ENCODE results near the gene DNER. TPM values are rescaled to one million over a fixed set of nuclear protein-coding genes. Genes with fewer than 3 reads are reported as not detected.

The DNER gene
- total and polyA plus RNA-seq, 4 donors: 0.01 TPM; not detected in 3

DNA sequence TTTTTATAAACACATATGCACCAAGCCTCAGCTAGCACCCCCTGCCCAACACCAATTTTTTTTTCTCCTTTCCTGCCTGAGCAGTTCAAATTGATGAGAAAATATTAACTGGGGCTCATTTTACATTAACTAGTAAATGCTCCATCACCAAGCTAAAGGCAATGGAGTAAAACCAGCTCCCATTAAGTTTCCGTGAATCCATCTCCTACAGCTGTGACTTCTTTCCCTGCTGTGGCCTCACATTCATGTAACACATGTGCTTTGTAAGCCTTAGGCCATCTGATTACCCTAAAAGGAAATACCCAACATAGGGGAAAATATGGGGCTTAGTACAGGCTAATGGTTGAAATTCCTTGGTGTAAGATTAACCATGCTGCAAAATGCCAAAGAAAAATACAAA is 60.8 kb downstream of the DNER start:
- no peaks in the 10 kb centered on the region for H3K4me1 ChIP-seq (ENCODE audit: control insufficient read depth in 4 of 4, insufficient read depth in 4 of 4, low read length in 3 of 4)
- H3K9ac ChIP-seq (ENCODE audit: low read depth in 1 of 2, low read length in 2 of 2): no peak overlapping the region
- H3K4me3 ChIP-seq (ENCODE audit: low read depth in 1 of 3, low read length in 3 of 3): no peak overlapping the region
- no peaks in the 10 kb centered on the region for H3K27me3 ChIP-seq (ENCODE audit: control insufficient read depth in 4 of 4, insufficient read depth in 4 of 4, low read length in 3 of 4)
- H3K27ac ChIP-seq (ENCODE audit: low read depth in 1 of 2, low read length in 2 of 2): no peak overlapping the region
- no peaks in the 10 kb centered on the region for H3K9me3 ChIP-seq (ENCODE audit: control insufficient read depth in 4 of 4, low read length in 3 of 4)
- 85% methylated on average over 1 of the region's 1 CpG for WGBS
- TF ChIP-seq RAD21 (IDR thresholded peaks at IDR 0.05): no peak
- TF ChIP-seq GABPA (IDR thresholded peaks at IDR 0.05 in 1 of 2, conservative IDR thresholded peaks at IDR 0.05 in 1 of 2): no peak
- TF ChIP-seq, protein P1, sequence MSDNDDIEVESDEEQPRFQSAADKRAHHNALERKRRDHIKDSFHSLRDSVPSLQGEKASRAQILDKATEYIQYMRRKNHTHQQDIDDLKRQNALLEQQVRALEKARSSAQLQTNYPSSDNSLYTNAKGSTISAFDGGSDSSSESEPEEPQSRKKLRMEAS (IDR thresholded peaks at IDR 0.05): no peak
- TF ChIP-seq HNF4G (IDR thresholded peaks at IDR 0.05): no peak
- TF ChIP-seq, protein P2, sequence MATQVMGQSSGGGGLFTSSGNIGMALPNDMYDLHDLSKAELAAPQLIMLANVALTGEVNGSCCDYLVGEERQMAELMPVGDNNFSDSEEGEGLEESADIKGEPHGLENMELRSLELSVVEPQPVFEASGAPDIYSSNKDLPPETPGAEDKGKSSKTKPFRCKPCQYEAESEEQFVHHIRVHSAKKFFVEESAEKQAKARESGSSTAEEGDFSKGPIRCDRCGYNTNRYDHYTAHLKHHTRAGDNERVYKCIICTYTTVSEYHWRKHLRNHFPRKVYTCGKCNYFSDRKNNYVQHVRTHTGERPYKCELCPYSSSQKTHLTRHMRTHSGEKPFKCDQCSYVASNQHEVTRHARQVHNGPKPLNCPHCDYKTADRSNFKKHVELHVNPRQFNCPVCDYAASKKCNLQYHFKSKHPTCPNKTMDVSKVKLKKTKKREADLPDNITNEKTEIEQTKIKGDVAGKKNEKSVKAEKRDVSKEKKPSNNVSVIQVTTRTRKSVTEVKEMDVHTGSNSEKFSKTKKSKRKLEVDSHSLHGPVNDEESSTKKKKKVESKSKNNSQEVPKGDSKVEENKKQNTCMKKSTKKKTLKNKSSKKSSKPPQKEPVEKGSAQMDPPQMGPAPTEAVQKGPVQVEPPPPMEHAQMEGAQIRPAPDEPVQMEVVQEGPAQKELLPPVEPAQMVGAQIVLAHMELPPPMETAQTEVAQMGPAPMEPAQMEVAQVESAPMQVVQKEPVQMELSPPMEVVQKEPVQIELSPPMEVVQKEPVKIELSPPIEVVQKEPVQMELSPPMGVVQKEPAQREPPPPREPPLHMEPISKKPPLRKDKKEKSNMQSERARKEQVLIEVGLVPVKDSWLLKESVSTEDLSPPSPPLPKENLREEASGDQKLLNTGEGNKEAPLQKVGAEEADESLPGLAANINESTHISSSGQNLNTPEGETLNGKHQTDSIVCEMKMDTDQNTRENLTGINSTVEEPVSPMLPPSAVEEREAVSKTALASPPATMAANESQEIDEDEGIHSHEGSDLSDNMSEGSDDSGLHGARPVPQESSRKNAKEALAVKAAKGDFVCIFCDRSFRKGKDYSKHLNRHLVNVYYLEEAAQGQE (IDR thresholded peaks at IDR 0.05): no peak
- no peak for DNase-seq (ENCODE audit: low spot score)
- no peaks in the 10 kb centered on the region for H3K36me3 ChIP-seq (ENCODE audit: control insufficient read depth in 4 of 4, insufficient read depth in 3 of 4, low read depth in 1 of 4, low read length in 3 of 4)

DNA sequence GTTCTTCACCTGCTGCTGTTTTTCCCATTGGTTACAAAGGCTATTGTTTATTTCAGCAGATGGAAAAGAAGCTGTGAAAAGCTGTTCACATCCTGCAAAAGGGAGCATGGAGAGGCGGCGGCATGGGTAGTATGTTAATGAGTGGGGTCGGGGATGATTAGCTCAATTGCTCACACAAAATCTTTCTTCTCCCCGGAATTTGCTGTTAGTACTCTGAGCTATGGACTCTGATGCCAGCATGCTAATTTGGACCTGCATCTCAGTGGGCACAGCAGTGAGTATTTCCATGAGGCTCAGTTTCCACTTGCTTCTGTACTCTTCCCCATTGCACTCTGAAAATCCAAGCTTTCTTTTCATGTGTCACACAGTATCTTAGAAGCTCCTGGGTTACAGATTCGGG is 61.6 kb downstream of the DNER start:
- H3K27ac ChIP-seq (ENCODE audit: low read depth in 1 of 2, low read length in 2 of 2): no peak overlapping the region
- WGBS: 79% methylated on average over 5 of the region's 5 CpGs
- no peak overlapping the region for H3K4me3 ChIP-seq (ENCODE audit: low read depth in 1 of 3, low read length in 3 of 3)
- H3K9ac ChIP-seq (ENCODE audit: low read depth in 1 of 2, low read length in 2 of 2): no peak overlapping the region
- H3K36me3 ChIP-seq (ENCODE audit: control insufficient read depth in 4 of 4, insufficient read depth in 3 of 4, low read depth in 1 of 4, low read length in 3 of 4): no peaks in the 10 kb centered on the region
- no peak for TF ChIP-seq TAF1 (conservative IDR thresholded peaks at IDR 0.05)
- TF ChIP-seq GABPA (IDR thresholded peaks at IDR 0.05 in 1 of 2, conservative IDR thresholded peaks at IDR 0.05 in 1 of 2): no peak
- TF ChIP-seq, protein P1 (IDR thresholded peaks at IDR 0.05): no peak
- no peak for TF ChIP-seq FOXA1 (IDR thresholded peaks at IDR 0.05)
- TF ChIP-seq HNF4A (conservative IDR thresholded peaks at IDR 0.05): no peak
- TF ChIP-seq, protein P2 (IDR thresholded peaks at IDR 0.05): no peak
- no peaks in the 10 kb centered on the region for H3K4me1 ChIP-seq (ENCODE audit: control insufficient read depth in 4 of 4, insufficient read depth in 4 of 4, low read length in 3 of 4)
- H3K27me3 ChIP-seq (ENCODE audit: control insufficient read depth in 4 of 4, insufficient read depth in 4 of 4, low read length in 3 of 4): no peaks in the 10 kb centered on the region
- no peaks in the 10 kb centered on the region for H3K9me3 ChIP-seq (ENCODE audit: control insufficient read depth in 4 of 4, low read length in 3 of 4)
- no peak for DNase-seq (ENCODE audit: low spot score)

DNA sequence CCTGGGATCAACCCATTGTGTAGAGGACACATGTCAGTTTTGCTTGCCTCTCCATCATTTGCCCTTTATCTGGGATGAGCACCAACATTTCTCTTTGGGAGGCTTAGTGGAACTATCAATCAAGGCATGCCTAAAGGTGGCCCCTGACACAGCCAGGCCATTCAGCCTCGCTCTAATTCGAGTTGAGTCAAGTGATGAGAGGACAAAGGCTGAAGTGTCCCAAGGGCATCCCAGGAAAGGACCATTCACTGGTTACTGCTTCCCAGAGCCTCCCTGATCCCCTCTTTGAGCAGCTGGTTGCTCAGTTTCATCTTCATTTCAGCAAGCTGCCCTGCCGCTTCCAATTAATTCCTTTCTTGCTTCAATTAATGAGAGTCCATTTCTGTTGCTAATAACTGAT is 63.5 kb downstream of the DNER start:
- H3K4me1 ChIP-seq (ENCODE audit: control insufficient read depth in 4 of 4, insufficient read depth in 4 of 4, low read length in 3 of 4): no peaks in the 10 kb centered on the region
- 74% methylated on average over 3 of the region's 3 CpGs for WGBS
- no peak overlapping the region for H3K9ac ChIP-seq (ENCODE audit: low read depth in 1 of 2, low read length in 2 of 2)
- TF ChIP-seq, protein P1 (IDR thresholded peaks at IDR 0.05): no peak
- TF ChIP-seq EGR1 (IDR thresholded peaks at IDR 0.05; ENCODE audit: low read depth in 2 of 2) (no peak), GABPA (IDR thresholded peaks at IDR 0.05 in 1 of 2, conservative IDR thresholded peaks at IDR 0.05 in 1 of 2) (no peak)
- TF ChIP-seq, protein P3, sequence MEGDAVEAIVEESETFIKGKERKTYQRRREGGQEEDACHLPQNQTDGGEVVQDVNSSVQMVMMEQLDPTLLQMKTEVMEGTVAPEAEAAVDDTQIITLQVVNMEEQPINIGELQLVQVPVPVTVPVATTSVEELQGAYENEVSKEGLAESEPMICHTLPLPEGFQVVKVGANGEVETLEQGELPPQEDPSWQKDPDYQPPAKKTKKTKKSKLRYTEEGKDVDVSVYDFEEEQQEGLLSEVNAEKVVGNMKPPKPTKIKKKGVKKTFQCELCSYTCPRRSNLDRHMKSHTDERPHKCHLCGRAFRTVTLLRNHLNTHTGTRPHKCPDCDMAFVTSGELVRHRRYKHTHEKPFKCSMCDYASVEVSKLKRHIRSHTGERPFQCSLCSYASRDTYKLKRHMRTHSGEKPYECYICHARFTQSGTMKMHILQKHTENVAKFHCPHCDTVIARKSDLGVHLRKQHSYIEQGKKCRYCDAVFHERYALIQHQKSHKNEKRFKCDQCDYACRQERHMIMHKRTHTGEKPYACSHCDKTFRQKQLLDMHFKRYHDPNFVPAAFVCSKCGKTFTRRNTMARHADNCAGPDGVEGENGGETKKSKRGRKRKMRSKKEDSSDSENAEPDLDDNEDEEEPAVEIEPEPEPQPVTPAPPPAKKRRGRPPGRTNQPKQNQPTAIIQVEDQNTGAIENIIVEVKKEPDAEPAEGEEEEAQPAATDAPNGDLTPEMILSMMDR (IDR thresholded peaks at IDR 0.05; ENCODE audit: low read depth, low read length, missing input control): no peak
- TF ChIP-seq, protein P4, sequence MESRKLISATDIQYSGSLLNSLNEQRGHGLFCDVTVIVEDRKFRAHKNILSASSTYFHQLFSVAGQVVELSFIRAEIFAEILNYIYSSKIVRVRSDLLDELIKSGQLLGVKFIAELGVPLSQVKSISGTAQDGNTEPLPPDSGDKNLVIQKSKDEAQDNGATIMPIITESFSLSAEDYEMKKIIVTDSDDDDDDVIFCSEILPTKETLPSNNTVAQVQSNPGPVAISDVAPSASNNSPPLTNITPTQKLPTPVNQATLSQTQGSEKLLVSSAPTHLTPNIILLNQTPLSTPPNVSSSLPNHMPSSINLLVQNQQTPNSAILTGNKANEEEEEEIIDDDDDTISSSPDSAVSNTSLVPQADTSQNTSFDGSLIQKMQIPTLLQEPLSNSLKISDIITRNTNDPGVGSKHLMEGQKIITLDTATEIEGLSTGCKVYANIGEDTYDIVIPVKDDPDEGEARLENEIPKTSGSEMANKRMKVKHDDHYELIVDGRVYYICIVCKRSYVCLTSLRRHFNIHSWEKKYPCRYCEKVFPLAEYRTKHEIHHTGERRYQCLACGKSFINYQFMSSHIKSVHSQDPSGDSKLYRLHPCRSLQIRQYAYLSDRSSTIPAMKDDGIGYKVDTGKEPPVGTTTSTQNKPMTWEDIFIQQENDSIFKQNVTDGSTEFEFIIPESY (IDR thresholded peaks at IDR 0.05): no peak
- TF ChIP-seq, protein P5, sequence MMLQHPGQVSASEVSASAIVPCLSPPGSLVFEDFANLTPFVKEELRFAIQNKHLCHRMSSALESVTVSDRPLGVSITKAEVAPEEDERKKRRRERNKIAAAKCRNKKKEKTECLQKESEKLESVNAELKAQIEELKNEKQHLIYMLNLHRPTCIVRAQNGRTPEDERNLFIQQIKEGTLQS (IDR thresholded peaks at IDR 0.05): no peak
- H3K9me3 ChIP-seq (ENCODE audit: control insufficient read depth in 4 of 4, low read length in 3 of 4): no peaks in the 10 kb centered on the region
- H3K27ac ChIP-seq (ENCODE audit: low read depth in 1 of 2, low read length in 2 of 2): no peak overlapping the region
- no peaks in the 10 kb centered on the region for H3K36me3 ChIP-seq (ENCODE audit: control insufficient read depth in 4 of 4, insufficient read depth in 3 of 4, low read depth in 1 of 4, low read length in 3 of 4)
- H3K4me3 ChIP-seq (ENCODE audit: low read depth in 1 of 3, low read length in 3 of 3): no peak overlapping the region
- no peaks in the 10 kb centered on the region for H3K27me3 ChIP-seq (ENCODE audit: control insufficient read depth in 4 of 4, insufficient read depth in 4 of 4, low read length in 3 of 4)
- no peak for DNase-seq (ENCODE audit: low spot score)
